GM19023 (cell line): ENCODE results near the gene RNPS1.
A peak's percentile ranks its signal among the peaks of the same experiment; 100 is the strongest.
"Not testable (repeated sequence)": the region's sequence is repeated elsewhere in the genome, so short reads cannot be mapped to it uniquely, and the experiment has no call there.

Experiments
- ATAC-seq: cut with Tn5 transposase; IDR thresholded peaks from one replicate; pipeline ENCODE4 v1.9.1; 2021; ENCODE audit warnings: mild to moderate bottlenecking, moderate library complexity; ENCODE audit not compliant: unreplicated experiment

Gene RNPS1

DNA sequence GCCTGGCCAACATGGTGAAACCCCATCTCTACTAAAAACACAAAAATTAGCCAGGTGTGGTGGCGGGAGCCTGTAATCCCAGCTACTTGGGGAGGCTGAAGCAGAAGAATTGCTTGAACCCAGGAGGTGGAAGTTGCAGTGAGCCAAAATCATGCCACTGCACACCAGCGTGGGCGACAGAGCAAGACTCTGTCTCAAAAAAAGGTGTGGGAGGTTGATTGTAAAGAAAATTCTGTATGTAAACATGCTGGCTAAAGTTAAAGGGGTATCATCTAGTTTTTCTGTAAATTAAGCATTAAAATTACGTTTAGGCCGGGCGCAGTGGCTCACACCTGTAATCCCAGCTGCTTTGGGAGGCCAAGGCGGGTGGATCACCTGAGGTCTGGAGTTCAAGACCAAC, 9.4 kb downstream of the RNPS1 start:
- not testable (repeated sequence) for ATAC-seq

DNA sequence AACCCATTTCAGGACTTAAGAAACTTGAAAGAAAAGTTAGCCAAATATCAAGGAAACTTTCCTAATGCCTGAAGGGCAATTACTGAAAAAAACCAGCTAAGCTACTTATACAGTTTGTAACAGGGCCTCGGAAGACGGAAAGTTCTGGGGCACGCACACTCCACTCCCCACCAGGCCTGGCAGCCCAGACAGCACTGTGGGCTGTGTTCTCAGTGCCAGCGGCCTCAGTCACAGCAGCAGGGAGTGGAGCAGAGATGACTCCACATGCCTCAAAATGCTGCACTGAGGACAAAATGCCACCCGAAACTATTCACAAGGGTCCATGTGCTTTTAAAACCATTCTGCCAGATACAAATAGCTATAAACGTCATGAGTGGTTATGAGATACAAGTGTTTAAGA, 10.2 kb downstream of the RNPS1 start:
- ATAC-seq = no peak

DNA sequence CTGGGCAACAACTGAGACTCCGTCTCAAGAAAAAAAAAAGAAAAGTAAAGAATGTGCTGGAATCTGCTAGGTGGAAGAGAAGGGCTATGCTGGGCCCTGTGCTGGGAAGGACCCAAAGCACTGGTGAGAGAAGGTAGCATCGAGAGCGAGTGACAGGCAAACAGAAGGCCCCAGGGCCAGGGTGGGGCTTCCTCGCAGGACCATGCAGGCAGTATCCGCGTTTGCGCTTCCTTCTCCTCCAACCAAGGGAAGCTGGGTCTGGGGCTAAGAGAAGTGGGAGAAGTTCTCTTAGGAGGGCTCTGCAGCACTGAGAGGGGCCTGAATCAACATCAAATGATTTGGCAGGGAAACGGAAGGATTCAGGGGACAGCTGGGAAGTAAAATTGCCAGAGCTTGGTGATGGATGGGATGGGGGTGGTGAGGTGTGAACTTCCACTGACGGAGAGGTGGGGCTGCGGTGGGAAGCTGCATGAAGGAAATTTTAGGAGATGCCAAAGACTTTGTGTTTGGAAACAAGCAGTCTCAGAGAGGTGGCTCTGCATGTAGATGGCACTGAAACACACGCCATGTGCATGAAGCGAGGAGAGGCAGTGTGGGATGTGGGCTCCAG, 11.3 kb downstream of the RNPS1 start:
- no peak for ATAC-seq

DNA sequence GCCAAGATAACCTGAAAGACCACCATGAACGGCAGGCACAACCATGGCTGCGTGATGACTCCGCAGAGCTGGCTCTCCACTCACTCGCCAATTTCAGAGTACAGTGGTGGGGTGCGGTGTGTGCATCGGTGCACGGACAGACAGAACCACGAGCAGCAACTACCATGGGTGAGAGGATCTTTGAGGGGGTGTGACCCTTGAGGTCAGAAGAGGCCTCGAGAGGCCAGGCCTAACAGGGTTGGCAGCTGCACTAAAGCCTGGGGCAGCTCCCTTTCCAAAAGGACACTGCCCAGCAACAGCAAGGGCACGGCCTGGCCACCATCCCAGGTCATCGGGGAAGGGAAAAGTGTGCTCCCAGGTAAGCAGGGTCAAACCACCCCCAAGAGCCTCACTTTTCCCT, 14.6 kb downstream of the RNPS1 start:
- no peak for ATAC-seq

DNA sequence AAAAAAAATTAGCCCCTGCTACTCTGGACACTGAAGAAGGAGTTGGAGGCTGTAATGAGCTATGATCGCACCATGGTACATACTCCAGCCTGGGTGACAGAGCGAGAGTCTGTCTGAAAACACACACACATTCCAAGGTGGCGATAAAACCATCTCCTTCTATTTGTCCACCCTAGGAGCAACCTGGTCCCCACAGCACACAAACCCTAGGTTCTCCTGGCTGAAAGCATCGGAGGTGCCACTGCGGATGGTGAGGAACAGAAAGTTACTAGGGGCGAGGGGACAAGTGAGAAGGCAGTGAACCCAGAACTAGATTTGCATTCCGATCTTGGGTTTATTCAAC, 15.1 kb downstream of the RNPS1 start:
- no peak for ATAC-seq

DNA sequence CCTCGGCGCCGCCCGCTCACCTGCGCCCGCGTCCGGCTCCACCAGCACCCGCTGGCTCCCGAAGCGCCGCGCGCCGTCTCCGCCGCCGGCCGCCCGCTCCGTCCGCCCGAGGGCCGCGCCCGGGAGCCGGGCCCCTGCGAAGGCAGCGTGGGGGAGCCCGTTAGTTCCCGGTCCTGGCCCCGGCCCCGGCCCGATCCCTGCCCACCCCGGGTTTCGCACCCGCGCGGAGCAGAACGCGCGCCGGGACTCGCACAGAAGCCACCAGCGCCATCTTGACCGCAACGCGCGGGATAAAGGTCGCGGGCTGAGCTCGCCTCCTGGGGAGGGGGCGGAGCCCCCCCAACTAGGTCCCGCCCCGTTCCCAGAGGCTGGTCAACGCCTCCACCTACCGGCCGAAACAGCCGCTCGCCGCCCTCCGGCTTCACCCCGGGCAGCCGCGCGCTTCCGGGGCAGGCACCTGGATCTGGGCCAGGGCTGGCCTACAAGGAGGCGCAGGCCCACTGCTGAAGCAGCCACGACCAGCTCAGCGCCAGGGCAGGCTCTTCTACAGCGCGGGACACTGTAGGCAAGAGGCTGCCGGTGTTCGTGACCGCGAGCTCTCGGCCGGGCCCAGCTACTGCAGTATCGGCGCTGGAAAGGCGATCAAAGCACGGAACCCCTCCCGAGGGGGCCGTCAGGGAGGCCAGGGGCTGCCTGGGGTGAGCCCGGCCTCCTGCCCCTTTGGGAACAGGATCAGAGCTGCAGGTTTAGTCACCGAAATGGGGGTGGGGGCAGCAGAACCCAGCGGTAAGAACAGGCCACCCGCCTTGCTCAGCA, 16.4 kb downstream of the RNPS1 start, which contains the start of gene ECI1:
Gene ECI1, minus strand, starts transcription at position 292 of the 816 bp plus-strand sequence. Its CDS starts 21 bp downstream, at position 271.
- peak; percentile 89 for ATAC-seq

DNA sequence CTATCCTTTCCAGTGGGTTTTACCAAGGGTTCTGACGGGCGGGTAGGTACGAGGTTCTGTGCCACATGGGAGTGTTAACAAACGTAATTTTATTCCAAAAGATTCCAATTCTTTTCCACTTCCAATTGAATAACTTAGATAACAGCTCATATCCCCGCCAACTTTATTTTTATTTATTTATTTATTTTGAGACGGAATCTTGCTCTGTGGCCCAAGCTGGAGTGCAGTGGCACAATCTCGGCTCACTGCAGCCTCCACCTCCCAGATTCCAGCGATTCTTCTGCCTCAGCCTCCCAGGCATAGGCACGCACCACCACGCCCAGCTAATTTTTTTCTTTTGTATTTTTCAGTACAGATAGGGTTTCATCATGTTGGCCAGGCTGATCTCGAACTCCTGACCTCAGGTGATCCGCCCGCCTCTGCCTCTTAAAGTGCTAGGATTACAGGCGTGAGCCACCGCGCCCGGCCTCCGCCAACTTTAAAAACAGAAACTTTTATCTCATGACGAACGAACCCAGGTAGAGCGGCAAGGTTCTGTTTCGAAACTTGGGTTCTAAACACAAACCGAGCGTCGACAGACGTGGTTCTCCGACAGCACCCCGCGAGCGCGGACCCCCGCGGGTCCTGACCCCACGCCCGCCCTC, 17.2 kb downstream of the RNPS1 start:
- ATAC-seq = peak; percentile 12

DNA sequence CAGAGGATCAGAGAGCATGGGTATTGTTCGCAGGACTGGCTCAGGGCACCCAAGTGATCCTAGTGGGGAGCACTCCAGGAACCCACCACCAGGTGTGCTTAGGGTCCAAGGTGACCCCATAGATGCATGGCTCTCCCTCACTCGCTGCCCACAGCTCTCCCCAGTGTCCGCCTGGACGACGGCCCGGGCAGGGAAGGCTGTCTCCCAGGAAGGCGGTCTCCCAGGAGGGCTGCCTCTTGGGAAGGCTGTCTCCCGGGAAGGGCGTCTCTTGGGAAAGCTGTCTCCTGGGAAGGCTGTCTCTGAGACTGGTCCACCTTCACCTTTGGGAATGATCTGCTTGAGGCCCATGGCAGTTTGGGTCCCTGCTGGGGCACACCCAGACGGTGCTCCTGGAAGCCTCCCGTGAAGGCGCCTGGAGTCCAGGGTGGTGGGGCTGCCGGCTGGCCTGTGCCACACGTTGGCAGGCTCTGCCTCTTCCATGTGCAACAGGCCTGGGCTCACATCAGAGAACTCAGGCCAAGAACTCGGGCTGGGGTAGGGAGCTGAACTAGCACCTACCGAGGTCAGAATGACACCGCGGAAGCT, 21.5 kb downstream of the RNPS1 start:
- no peak for ATAC-seq

DNA sequence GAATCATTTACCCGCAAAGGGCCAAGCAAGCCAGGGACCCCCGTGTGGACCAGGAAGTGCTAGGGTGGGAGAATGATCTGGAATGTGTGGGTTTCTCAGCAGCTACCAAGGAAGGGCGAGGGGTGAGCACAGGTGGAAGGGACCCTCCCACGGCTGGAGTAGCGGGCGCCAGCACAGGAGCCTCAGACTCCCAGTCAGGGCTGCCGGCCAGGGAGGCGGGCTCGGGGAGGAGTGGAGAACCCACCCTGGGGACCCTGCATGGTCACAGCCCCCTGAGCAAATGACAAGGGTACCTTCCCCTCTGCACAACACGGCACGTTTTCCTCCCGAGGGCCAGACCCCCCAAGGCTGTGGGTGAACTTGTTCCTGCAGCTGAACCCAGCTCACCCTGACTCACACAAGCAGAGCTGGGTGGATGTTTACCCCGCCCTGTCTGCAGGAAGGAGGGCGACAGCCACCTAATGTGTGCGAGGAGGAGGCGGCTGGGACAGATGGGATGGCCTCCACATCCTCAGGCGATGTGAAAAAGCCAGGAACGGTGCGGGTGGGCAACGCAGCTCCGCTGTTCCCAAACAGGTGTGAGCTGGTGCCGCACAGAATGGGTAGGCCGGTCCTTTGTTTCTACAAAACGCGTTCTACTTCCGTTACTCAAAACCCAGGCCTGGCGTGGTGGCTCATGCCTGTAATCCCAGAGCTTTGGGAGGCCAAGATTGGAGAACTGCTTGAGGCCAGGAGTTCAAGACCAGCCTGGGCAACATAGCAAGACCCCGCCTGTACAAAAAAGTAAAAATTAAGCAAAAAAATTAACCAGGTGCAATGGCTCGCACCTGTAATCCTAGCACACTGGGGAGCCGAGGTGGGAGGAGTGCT, 22.8 kb downstream of the RNPS1 start:
- ATAC-seq = no peak

DNA sequence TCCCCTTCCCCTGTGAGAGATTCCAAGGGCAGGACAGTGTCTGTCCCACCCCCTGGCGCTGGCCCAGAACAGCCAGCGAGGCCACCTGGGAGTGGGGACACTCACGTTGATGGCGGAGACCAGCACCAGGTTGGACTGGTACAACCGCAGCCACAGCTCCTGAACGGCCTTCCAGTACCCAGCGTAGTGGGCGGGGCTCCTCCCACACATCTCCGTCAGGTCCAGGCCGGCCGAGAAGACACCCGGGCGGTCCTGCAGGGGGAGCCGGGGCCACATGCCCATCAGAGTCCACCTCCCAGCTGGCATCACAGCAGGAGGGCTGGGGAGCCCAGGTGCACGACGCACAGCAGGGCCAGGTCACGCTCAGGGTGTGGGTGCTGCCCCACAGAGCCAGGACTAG, 23.6 kb downstream of the RNPS1 start:
- no peak for ATAC-seq

DNA sequence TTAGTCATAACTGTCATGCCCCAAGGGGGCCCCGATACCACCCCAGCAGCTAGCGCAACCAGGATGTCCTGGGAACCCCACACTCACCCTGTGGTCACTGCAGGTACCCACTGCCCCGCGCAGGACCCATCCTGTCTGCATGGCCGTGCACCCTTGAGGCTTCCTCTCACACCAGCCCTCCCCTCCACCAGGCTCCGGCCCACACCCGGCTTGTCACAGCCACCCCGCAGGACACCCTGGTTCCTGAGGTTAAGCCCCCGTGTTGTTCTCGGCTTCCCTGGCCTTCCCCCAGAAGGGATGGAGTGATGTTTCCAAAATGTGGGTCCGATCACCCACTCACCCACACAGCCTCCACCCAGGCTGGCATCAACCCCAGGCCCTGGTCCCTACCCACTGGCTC, 24.1 kb downstream of the RNPS1 start:
- ATAC-seq = no peak

DNA sequence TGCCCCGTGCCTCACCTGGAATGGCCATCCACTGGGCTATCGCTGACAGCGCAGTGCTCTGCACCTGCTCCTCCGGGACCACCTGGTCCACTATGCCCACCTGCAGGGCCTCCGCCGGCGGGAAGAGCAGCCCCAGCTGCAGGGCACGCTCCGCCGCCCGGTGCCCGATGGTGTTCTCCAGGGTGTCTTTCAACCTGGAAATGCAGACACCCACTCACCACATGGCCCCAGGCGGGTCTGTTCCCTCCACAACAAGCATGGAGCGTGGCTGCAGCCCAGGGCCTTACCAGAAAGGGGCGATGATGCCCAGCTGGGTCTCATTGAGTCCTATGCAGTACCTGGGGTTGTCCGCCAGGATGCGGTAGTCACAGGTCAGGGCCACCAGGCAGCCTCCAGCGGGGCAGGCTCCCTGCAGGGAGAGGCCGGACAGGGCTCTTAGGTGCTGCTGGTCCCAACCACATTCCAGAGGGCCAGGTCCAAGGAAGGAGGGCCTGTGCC, 24.8 kb downstream of the RNPS1 start:
- no peak for ATAC-seq

DNA sequence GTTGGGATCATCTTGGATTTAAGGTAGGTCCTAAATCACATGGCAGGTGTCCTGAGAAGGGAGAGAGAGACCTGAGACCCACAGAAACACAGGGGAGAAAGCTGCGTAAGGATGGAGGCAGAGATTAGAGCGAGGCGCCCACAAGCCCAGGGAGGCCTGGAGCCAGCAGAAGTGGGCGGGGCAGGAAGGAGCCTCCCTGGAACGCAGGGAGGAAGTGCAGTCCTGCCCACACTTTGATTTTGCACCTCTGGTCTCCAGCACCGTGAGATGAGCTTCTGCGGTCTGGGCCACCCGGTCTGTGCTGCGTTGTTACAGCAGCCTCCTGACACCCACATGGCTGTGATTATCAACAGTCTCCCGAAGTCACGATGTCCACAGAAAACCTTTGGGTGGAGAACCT, 25.3 kb downstream of the RNPS1 start:
- ATAC-seq = no peak

DNA sequence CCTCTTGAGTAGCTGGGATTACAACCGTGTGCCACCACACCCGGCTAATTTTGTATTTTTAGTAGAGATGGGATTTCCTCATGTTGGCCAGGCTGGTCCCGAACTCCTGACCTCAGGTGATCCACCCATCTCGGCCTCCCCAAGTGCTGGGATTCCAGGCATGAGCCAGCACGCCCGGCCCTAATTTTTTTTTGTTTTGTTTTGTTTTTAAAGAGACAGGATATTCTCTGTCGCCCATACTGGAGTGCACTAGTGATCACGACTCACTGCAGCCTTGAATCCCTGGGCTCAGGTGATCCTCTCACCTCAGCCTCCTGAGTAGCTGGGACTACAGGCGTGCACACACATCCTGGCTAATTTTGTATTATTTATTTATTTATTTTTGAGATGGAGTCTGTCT, 27.6 kb downstream of the RNPS1 start:
- ATAC-seq = not testable (repeated sequence)

DNA sequence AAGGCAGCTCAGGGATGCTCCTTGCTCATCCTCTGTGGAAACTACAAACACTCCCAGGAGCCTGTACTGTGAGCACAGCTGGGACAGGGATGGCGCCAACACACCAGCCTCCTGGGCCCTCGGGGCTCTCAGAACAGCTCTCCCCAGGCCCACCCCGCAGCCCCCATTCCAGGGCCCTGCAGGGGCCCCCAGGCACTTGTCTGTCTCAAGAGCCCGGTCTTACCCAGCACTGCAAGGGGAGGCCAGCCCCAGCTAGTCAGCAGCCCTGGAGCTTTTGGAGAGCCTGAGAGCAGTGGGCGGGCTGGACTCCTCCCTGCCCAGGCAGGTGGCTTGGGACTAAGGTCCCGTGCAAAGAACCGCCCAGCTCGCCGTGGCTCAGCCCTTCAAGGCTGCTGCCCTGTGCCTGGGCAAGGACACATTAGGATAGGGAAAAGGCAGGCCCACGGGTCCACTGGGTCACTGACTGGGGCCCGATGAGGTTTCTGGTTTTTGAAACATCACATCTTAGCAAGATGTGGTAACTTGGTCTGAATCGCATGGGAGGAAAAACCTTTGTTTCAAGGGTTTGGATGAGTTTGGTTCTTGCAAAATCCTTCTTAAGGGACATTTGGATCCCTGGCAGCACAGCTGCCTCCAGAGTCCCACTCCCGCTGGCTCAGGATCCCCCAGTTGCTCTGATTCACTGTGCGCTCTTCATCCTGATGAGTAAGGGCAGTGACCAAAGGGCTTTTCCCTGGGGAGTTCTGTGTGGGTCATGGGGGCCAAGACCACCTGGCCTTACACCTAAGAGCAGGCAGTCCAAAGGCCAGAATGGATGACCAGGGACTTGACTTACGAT, 28.9 kb downstream of the RNPS1 start:
- ATAC-seq = no peak

DNA sequence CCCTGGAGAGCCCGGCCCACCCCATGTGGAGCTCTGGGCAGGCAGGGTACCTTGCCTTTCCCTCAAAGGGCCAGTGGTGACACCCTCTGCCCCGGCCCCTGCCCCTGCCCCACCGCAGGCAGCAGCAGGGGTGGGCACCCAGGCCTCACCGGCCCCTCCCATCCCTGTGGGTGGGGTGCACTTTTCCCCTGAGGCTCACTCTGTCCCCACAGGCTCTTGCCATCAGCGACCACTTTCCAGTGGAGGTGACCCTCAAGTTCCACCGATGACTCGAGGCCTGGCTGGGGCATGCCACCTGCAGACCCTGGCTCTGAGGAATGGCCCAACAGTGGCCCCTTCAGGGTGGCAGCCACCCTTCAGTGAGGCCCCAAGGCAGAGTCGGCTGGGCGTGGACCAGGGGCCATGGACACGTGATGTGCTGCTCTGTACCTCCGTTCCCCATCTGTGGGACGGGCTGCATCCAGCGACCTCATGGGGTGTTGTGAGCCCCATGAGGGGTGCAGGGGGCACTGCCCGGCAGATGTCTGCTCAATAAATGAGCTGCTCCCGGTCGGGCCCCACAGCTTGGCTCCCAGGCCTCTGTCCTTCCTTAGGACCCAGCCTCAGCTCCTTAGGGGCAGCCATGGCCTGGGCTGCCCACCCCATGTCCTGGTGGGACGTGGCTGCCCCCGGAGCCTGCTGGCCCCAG, 29.6 kb downstream of the RNPS1 start:
- ATAC-seq = no peak

DNA sequence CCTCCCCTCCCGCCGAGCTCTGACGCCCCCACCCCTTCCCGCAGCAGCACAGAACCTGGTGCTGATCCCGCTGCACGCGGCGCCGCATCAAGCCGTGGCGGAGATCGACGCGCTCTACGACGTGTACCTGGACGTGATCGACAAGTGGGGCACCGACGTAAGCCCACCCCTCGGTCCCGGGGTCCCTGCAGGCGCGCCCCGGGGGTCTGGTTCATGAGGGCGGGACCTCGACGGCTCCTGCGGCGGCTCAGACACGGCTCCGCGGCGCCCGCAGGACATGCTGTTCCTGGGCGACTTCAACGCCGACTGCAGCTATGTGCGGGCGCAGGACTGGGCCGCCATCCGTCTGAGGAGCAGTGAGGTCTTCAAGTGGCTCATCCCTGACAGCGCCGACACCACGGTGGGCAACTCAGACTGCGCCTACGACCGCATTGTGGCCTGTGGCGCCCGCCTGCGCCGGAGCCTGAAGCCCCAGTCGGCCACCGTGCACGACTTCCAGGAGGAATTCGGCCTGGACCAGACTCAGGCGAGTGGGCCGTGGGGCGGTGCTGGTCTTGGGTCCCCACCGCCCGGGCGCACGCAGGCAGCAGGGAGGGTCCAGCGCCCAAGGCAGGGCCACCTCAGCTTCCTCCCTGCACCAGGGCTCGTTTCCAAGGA, 30.3 kb downstream of the RNPS1 start:
- ATAC-seq = no peak

DNA sequence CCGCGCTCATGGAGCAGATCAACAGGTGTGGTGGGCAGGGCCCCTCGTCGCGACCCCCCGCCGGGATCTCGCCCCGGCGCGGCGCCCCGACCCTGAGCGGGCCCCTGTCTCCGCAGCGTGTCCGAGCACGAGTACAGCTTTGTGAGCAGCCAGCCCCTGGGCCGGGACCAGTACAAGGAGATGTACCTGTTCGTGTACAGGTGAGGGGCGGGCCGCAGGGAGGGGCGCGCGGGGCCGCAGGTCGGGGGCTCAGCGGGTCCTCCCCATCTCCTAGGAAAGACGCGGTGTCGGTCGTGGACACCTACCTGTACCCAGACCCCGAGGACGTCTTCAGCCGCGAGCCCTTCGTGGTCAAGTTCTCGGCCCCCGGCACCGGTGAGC, 30.8 kb downstream of the RNPS1 start:
- no peak for ATAC-seq
